ENCODE results near the gene DRC3.
A peak's percentile ranks its signal among the peaks of the same experiment; 100 is the strongest.
"Not testable (repeated sequence)": the region's sequence is repeated elsewhere in the genome, so short reads cannot be mapped to it uniquely, and the experiment has no call there.

The DRC3 gene

GRCh38 chr17:17994271-17995069, 21.8 kb downstream of the DRC3 start:
- no peak for DNase-seq

GRCh38 chr17:17995887-17996286, 23.2 kb downstream of the DRC3 start:
- DNase-seq = not testable (repeated sequence)

- no peak for DNase-seq
Measured at GRCh38 chr17:17998934-17999333, 26.3 kb downstream of the DRC3 start.

GRCh38 chr17:17999364-18000029, 26.8 kb downstream of the DRC3 start:
- DNase-seq = no peak

- DNase-seq = no peak
Measured at GRCh38 chr17:18000030-18000408, 27.4 kb downstream of the DRC3 start.

- no peak for DNase-seq
Measured at GRCh38 chr17:18002171-18002570, 29.5 kb downstream of the DRC3 start.

- DNase-seq = peak; percentile 31
Measured at GRCh38 chr17:18004345-18004744, 31.7 kb downstream of the DRC3 start.

- DNase-seq = no peak
Measured at GRCh38 chr17:18004884-18005305, 32.2 kb downstream of the DRC3 start.

GRCh38 chr17:18005496-18005895, 32.8 kb downstream of the DRC3 start:
- DNase-seq = no peak

GRCh38 chr17:18006495-18007239, 34.0 kb downstream of the DRC3 start:
- no peak for DNase-seq

- no peak for DNase-seq
Measured at GRCh38 chr17:18008496-18009268, 36.0 kb downstream of the DRC3 start.

GRCh38 chr17:18009609-18010420, 37.2 kb downstream of the DRC3 start:
- DNase-seq = no peak

- DNase-seq = no peak
Measured at GRCh38 chr17:18011286-18011685, 38.6 kb downstream of the DRC3 start.

GRCh38 chr17:18014006-18014405, 41.3 kb downstream of the DRC3 start:
- no peak for DNase-seq

- DNase-seq = no peak
Measured at GRCh38 chr17:18015593-18015992, 42.9 kb downstream of the DRC3 start.

- DNase-seq = no peak
Measured at GRCh38 chr17:18016426-18016825, 43.8 kb downstream of the DRC3 start.

GRCh38 chr17:18017958-18018357, 45.3 kb downstream of the DRC3 start:
- no peak for DNase-seq

- no peak for DNase-seq
Measured at GRCh38 chr17:18018411-18018921, 45.8 kb downstream of the DRC3 start.

GRCh38 chr17:18019838-18020154, 47.1 kb downstream of the DRC3 start:
- no peak for DNase-seq

GRCh38 chr17:18020971-18021370, 48.3 kb downstream of the DRC3 start:
- no peak for DNase-seq

- DNase-seq = no peak
Measured at GRCh38 chr17:18021372-18021771, 48.7 kb downstream of the DRC3 start.
